ENCODE measurements around the gene VRK3.

Gene VRK3

GRCh38 chr19:50026550-50026906 is 1.4 kb upstream of the VRK3 start:
- H3K27ac ChIP-seq (ENCODE audit: low read depth, low read length): no peak overlapping the region
- H3K9ac ChIP-seq (ENCODE audit: low read depth, low read length): no peak overlapping the region
- H3K27me3 ChIP-seq (ENCODE audit: insufficient read depth, low read length): no peaks in the 10 kb centered on the region
- peaks cover 13% of the 10 kb centered on the region for H3K36me3 ChIP-seq (ENCODE audit: insufficient read depth, low read length)
- 93% methylated on average over 7 of the region's 7 CpGs for WGBS
- H3K9me3 ChIP-seq (ENCODE audit: insufficient read depth, low read depth, low read length): no peaks in the 10 kb centered on the region
- H3K4me1 ChIP-seq (ENCODE audit: insufficient read depth, low read length): peaks cover 3% of the 10 kb centered on the region; the same call in 1 of the 2 replicates
- H3K4me3 ChIP-seq (ENCODE audit: low read length): peak overlapping the region; percentile 75

GRCh38 chr19:50025794-50026549 is 800 bp upstream of the VRK3 start, which contains the start of gene ZNF473:
TSS of gene ZNF473 (plus strand) at chr19:50026005. CDS start at chr19:50031083, 5,078 bp downstream.
- Histone ChIP-seq H3K4me1 (ENCODE audit: insufficient read depth, low read length) (peaks cover 3% of the 10 kb centered on the region; the same call in 1 of the 2 replicates), H3K4me3 (ENCODE audit: low read length) (peak within 1 kb of the TSS; percentile 75), H3K36me3 (ENCODE audit: insufficient read depth, low read length) (peaks cover 7% of the 10 kb centered on the region), H3K27ac (ENCODE audit: low read depth, low read length) (peak within 1 kb of the TSS; percentile 76), H3K9ac (ENCODE audit: low read depth, low read length) (peak within 1 kb of the TSS; percentile 72), H3K27me3 (ENCODE audit: insufficient read depth, low read length) (no peaks in the 10 kb centered on the region), H3K9me3 (ENCODE audit: insufficient read depth, low read depth, low read length) (no peaks in the 10 kb centered on the region)
- WGBS: 20% methylated on average over 44 of the region's 45 CpGs

GRCh38 chr19:50024719-50025021 is 502 bp downstream of the VRK3 start:
- H3K9me3 ChIP-seq (ENCODE audit: insufficient read depth, low read depth, low read length): no peaks in the 10 kb centered on the region
- peak overlapping the region; percentile 72 for H3K9ac ChIP-seq (ENCODE audit: low read depth, low read length)
- H3K27me3 ChIP-seq (ENCODE audit: insufficient read depth, low read length): no peaks in the 10 kb centered on the region
- H3K4me1 ChIP-seq (ENCODE audit: insufficient read depth, low read length): peaks cover 3% of the 10 kb centered on the region; the same call in 1 of the 2 replicates
- no peaks in the 10 kb centered on the region for H3K36me3 ChIP-seq (ENCODE audit: insufficient read depth, low read length)
- peak overlapping the region; percentile 76; the same call in 1 of the 2 replicates for H3K27ac ChIP-seq (ENCODE audit: low read depth, low read length)
- peak overlapping the region; percentile 75 for H3K4me3 ChIP-seq (ENCODE audit: low read length)
- WGBS: 3% methylated on average over 10 of the region's 10 CpGs

GRCh38 chr19:50022823-50023222 is 2.3 kb downstream of the VRK3 start:
- H3K4me3 ChIP-seq (ENCODE audit: low read length): no peak overlapping the region
- peaks cover 11% of the 10 kb centered on the region for H3K36me3 ChIP-seq (ENCODE audit: insufficient read depth, low read length)
- H3K4me1 ChIP-seq (ENCODE audit: insufficient read depth, low read length): peaks cover 3% of the 10 kb centered on the region; the same call in 1 of the 2 replicates
- H3K27me3 ChIP-seq (ENCODE audit: insufficient read depth, low read length): no peaks in the 10 kb centered on the region
- WGBS: 91% methylated on average over 7 of the region's 7 CpGs
- H3K27ac ChIP-seq (ENCODE audit: low read depth, low read length): no peak overlapping the region
- H3K9ac ChIP-seq (ENCODE audit: low read depth, low read length): no peak overlapping the region
- no peaks in the 10 kb centered on the region for H3K9me3 ChIP-seq (ENCODE audit: insufficient read depth, low read depth, low read length)

- H3K27me3 ChIP-seq (ENCODE audit: insufficient read depth, low read length): no peaks in the 10 kb centered on the region
- H3K9ac ChIP-seq (ENCODE audit: low read depth, low read length): no peak overlapping the region
- peaks cover 3% of the 10 kb centered on the region; the same call in 1 of the 2 replicates for H3K4me1 ChIP-seq (ENCODE audit: insufficient read depth, low read length)
- no peaks in the 10 kb centered on the region for H3K9me3 ChIP-seq (ENCODE audit: insufficient read depth, low read depth, low read length)
- H3K36me3 ChIP-seq (ENCODE audit: insufficient read depth, low read length): peaks cover 25% of the 10 kb centered on the region
- WGBS: 93% methylated on average over 6 of the region's 6 CpGs
- no peak overlapping the region for H3K4me3 ChIP-seq (ENCODE audit: low read length)
- no peak overlapping the region for H3K27ac ChIP-seq (ENCODE audit: low read depth, low read length)
Measured at GRCh38 chr19:50020481-50020880, 4.7 kb downstream of the VRK3 start.

- H3K36me3 ChIP-seq (ENCODE audit: insufficient read depth, low read length): peaks cover 42% of the 10 kb centered on the region
- WGBS: 100% methylated on average over 1 of the region's 1 CpG
Measured at GRCh38 chr19:50016225-50016807, 8.9 kb downstream of the VRK3 start.

GRCh38 chr19:50008532-50008931 is 16.6 kb downstream of the VRK3 start:
- peaks cover 39% of the 10 kb centered on the region for H3K36me3 ChIP-seq (ENCODE audit: insufficient read depth, low read length)
- no peak overlapping the region for H3K27ac ChIP-seq (ENCODE audit: low read depth, low read length)
- no peak overlapping the region for H3K4me3 ChIP-seq (ENCODE audit: low read length)
- no peaks in the 10 kb centered on the region for H3K9me3 ChIP-seq (ENCODE audit: insufficient read depth, low read depth, low read length)
- WGBS: 64% methylated on average over 10 of the region's 10 CpGs
- H3K4me1 ChIP-seq (ENCODE audit: insufficient read depth, low read length): no peaks in the 10 kb centered on the region
- H3K27me3 ChIP-seq (ENCODE audit: insufficient read depth, low read length): no peaks in the 10 kb centered on the region
- H3K9ac ChIP-seq (ENCODE audit: low read depth, low read length): no peak overlapping the region

More at GRCh38 chr19:50016225-50016807, 8.9 kb downstream of the VRK3 start:
- H3K4me3 ChIP-seq (ENCODE audit: low read length): no peak overlapping the region
- H3K27me3 ChIP-seq (ENCODE audit: insufficient read depth, low read length): no peaks in the 10 kb centered on the region
- no peaks in the 10 kb centered on the region for H3K4me1 ChIP-seq (ENCODE audit: insufficient read depth, low read length)
- no peak overlapping the region for H3K9ac ChIP-seq (ENCODE audit: low read depth, low read length)
- H3K9me3 ChIP-seq (ENCODE audit: insufficient read depth, low read depth, low read length): no peaks in the 10 kb centered on the region
- H3K27ac ChIP-seq (ENCODE audit: low read depth, low read length): no peak overlapping the region

- 97% methylated on average over 2 of the region's 2 CpGs for WGBS
- Histone ChIP-seq H3K9ac (ENCODE audit: low read depth, low read length) (no peak overlapping the region), H3K27me3 (ENCODE audit: insufficient read depth, low read length) (no peaks in the 10 kb centered on the region), H3K9me3 (ENCODE audit: insufficient read depth, low read depth, low read length) (no peaks in the 10 kb centered on the region), H3K4me1 (ENCODE audit: insufficient read depth, low read length) (no peaks in the 10 kb centered on the region), H3K4me3 (ENCODE audit: low read length) (no peak overlapping the region), H3K27ac (ENCODE audit: low read depth, low read length) (no peak overlapping the region), H3K36me3 (ENCODE audit: insufficient read depth, low read length) (peaks cover 39% of the 10 kb centered on the region)
Measured at GRCh38 chr19:50007947-50008346, 17.2 kb downstream of the VRK3 start.

GRCh38 chr19:50007170-50007569 is 18.0 kb downstream of the VRK3 start:
- H3K4me1 ChIP-seq (ENCODE audit: insufficient read depth, low read length): no peaks in the 10 kb centered on the region
- H3K27ac ChIP-seq (ENCODE audit: low read depth, low read length): no peak overlapping the region
- 95% methylated on average over 10 of the region's 10 CpGs for WGBS
- peaks cover 44% of the 10 kb centered on the region for H3K36me3 ChIP-seq (ENCODE audit: insufficient read depth, low read length)
- H3K27me3 ChIP-seq (ENCODE audit: insufficient read depth, low read length): no peaks in the 10 kb centered on the region
- no peak overlapping the region for H3K4me3 ChIP-seq (ENCODE audit: low read length)
- H3K9me3 ChIP-seq (ENCODE audit: insufficient read depth, low read depth, low read length): no peaks in the 10 kb centered on the region
- H3K9ac ChIP-seq (ENCODE audit: low read depth, low read length): no peak overlapping the region

- Histone ChIP-seq H3K9me3 (ENCODE audit: insufficient read depth, low read depth, low read length) (no peaks in the 10 kb centered on the region), H3K4me3 (ENCODE audit: low read length) (no peak overlapping the region), H3K36me3 (ENCODE audit: insufficient read depth, low read length) (peaks cover 47% of the 10 kb centered on the region), H3K27me3 (ENCODE audit: insufficient read depth, low read length) (no peaks in the 10 kb centered on the region), H3K9ac (ENCODE audit: low read depth, low read length) (no peak overlapping the region), H3K27ac (ENCODE audit: low read depth, low read length) (no peak overlapping the region), H3K4me1 (ENCODE audit: insufficient read depth, low read length) (no peaks in the 10 kb centered on the region)
- 96% methylated on average over 12 of the region's 12 CpGs for WGBS
Measured at GRCh38 chr19:50005428-50005827, 19.7 kb downstream of the VRK3 start.

- no peaks in the 10 kb centered on the region for H3K9me3 ChIP-seq (ENCODE audit: insufficient read depth, low read depth, low read length)
- no peak overlapping the region for H3K27ac ChIP-seq (ENCODE audit: low read depth, low read length)
- peaks cover 49% of the 10 kb centered on the region for H3K36me3 ChIP-seq (ENCODE audit: insufficient read depth, low read length)
- 94% methylated on average over 10 of the region's 11 CpGs for WGBS
- no peaks in the 10 kb centered on the region for H3K4me1 ChIP-seq (ENCODE audit: insufficient read depth, low read length)
- no peaks in the 10 kb centered on the region for H3K27me3 ChIP-seq (ENCODE audit: insufficient read depth, low read length)
- no peak overlapping the region for H3K4me3 ChIP-seq (ENCODE audit: low read length)
- no peak overlapping the region for H3K9ac ChIP-seq (ENCODE audit: low read depth, low read length)
Measured at GRCh38 chr19:50003810-50004419, 21.3 kb downstream of the VRK3 start.

All from HUES64 (cell line).